ENCODE data around the gene FZD1.

DNA sequence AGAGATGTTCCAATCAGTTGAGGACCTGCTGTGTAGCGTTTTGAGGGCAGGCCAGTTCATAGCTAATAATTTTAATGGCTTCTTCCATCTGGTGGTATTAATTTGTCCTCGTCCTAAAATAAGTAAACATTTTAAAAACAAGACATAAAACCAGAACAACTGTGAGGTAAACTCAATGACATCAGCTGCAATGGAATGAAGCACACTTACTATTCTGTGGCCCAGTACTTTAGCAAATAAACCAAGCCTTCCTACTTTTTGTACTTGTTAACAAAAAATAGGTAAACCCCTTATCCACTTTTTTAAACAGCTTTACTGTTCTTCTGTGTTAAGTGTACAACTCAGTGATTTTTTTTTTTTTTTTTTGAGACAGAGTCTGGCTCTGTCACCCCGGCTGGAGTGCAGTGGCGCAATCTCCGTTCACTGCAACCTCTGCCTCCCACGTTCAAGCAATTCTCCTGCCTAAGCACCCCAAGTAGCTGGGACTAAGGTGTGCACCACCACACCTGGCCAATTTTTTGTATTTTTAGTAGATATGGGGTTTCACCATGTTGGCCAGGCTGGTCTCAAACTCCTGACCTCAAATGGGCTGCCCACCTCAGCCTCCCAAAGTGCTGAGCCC, 28.9 kb upstream of the FZD1 start:
- TF ChIP-seq ZNF274 (IDR thresholded peaks at IDR 0.05; ENCODE audit: low read depth, low read length) (no peak), YY1 (IDR thresholded peaks at IDR 0.05; ENCODE audit: insufficient read depth, insufficient read length) (no peak)
